IMR-90 (cell line): ENCODE results near the gene IWS1. TPM values are rescaled to one million over a fixed set of nuclear protein-coding genes. Genes with fewer than 3 reads are reported as not detected.

ENCODE experiments used
- ATAC-seq: fragments of 200-7000 bp; cut with Tn5 transposase; 2 replicates; pipeline ENCODE4 v1.9.1; 2020; ENCODE audit warnings: low read depth, mild to moderate bottlenecking, moderate library complexity
- BruUV-seq: library from RNA; stranded (reverse); fragments of 400-500 nt; replicated peaks from 2 replicates; lab custom pipeline; 2021; lab: Mats Ljungman, UMichigan
- CTCF ChIA-PET: fragments of 300-600 bp; formaldehyde crosslinking; extraction: SDS; loops from one replicate; lab custom pipeline; 2021; ENCODE audit warnings: antibody characterized with exemption; lab: Yijun Ruan, JAX
- POLR2A ChIA-PET: fragments of 300-600 bp; sonication (Branson Sonifier 250); formaldehyde crosslinking; loops from one replicate; lab custom pipeline; 2022; ENCODE audit warnings: antibody characterized with exemption; ENCODE audit not compliant: unreplicated experiment; lab: Charles Lee
- DNase-seq: peaks from one replicate; pipeline ENCODE4 v3.0.0; 2013
- H2AFZ ChIP-seq: replicated peaks from 2 replicates; pipeline ENCODE3; 2013; ENCODE audit warnings: low read length, mild to moderate bottlenecking; ENCODE audit not compliant: poor library complexity
- H2AK5ac ChIP-seq: 2 replicates; pipeline ENCODE4 v1.6.1; 2013; ENCODE audit warnings: low read depth, low read length, inconsistent platforms
- H2AK9ac ChIP-seq: replicated peaks from 2 replicates; pipeline ENCODE3; 2013; ENCODE audit warnings: mild to moderate bottlenecking, low read depth, low read length, moderate library complexity; ENCODE audit not compliant: poor library complexity
- H2BK120ac ChIP-seq: 2 replicates; pipeline ENCODE4 v1.6.1; 2013; ENCODE audit warnings: low read depth, low read length, inconsistent platforms
- H2BK15ac ChIP-seq: 3 replicates; pipeline ENCODE4 v1.6.1; 2013; ENCODE audit warnings: low read depth, low read length, inconsistent platforms
- H2BK20ac ChIP-seq: 2 replicates; pipeline ENCODE4 v1.6.1; 2013; ENCODE audit warnings: low read depth, mild to moderate bottlenecking, inconsistent platforms, low read length, moderate library complexity
- H2BK5ac ChIP-seq: 2 replicates; pipeline ENCODE4 v1.6.1; 2013; ENCODE audit warnings: mild to moderate bottlenecking, low read depth, low read length, inconsistent platforms; ENCODE audit not compliant: poor library complexity, severe bottlenecking
- H3K14ac ChIP-seq: replicated peaks from 2 replicates; pipeline ENCODE4 v1.6.1; 2013; ENCODE audit warnings: low read depth, low read length, inconsistent platforms
- H3K18ac ChIP-seq: 2 replicates; pipeline ENCODE4 v1.6.1; 2013; ENCODE audit warnings: low read depth, low read length, control low read depth
- H3K23ac ChIP-seq: 2 replicates; pipeline ENCODE4 v1.6.1; 2013; ENCODE audit warnings: low read depth, low read length, inconsistent platforms
- H3K27ac ChIP-seq: 2 replicates; pipeline ENCODE4 v1.5.1; 2013; ENCODE audit warnings: mild to moderate bottlenecking, control low read depth, low read length; ENCODE audit not compliant: insufficient read depth
- H3K27me3 ChIP-seq: 2 replicates; pipeline ENCODE4 v1.6.1; 2013; ENCODE audit warnings: low read length; ENCODE audit not compliant: control insufficient read depth, insufficient read depth
- H3K36me3 ChIP-seq: 2 replicates; pipeline ENCODE4 v1.6.1; 2013; ENCODE audit warnings: low read length, mixed read lengths; ENCODE audit not compliant: control insufficient read depth, insufficient read depth
- H3K4ac ChIP-seq: 2 replicates; pipeline ENCODE4 v1.6.1; 2013; ENCODE audit warnings: low read depth, low read length, inconsistent platforms
- H3K4me1 ChIP-seq: 2 replicates; pipeline ENCODE4 v1.6.1; 2013; ENCODE audit warnings: low read length, mixed read lengths; ENCODE audit not compliant: control insufficient read depth, insufficient read depth
- H3K4me2 ChIP-seq: 2 replicates; pipeline ENCODE4 v1.6.1; 2013; ENCODE audit warnings: low read depth, mild to moderate bottlenecking, control low read depth, low read length, moderate library complexity
- H3K4me3 ChIP-seq: 2 replicates; pipeline ENCODE4 v1.5.1; 2013; ENCODE audit warnings: low read depth, mild to moderate bottlenecking, control low read depth, low read length, moderate library complexity; ENCODE audit not compliant: insufficient read depth
- H3K56ac ChIP-seq: 2 replicates; pipeline ENCODE4 v1.6.1; 2013; ENCODE audit warnings: low read length, inconsistent platforms; ENCODE audit not compliant: insufficient read depth; ENCODE audit errors: extremely low read depth
- H3K79me1 ChIP-seq, 2 experiments: 2 replicates each; pipeline ENCODE4 v1.6.1; 2013; ENCODE audit warnings: low read length in 2 of 2, inconsistent platforms in 1 of 2, low read depth in 1 of 2
- H3K9ac ChIP-seq: 2 replicates; pipeline ENCODE4 v1.6.1; 2013; ENCODE audit warnings: low read depth, low read length, control low read depth
- H3K9me1 ChIP-seq: 2 replicates; pipeline ENCODE4 v1.6.1; 2013; ENCODE audit warnings: low read length, inconsistent platforms; ENCODE audit not compliant: insufficient read depth
- H3K9me3 ChIP-seq: 2 replicates; pipeline ENCODE4 v1.6.1; 2013; ENCODE audit warnings: low read length; ENCODE audit not compliant: control insufficient read depth, insufficient read depth
- H4K20me1 ChIP-seq: 2 replicates; pipeline ENCODE4 v1.6.1; 2013; ENCODE audit warnings: low read length, inconsistent platforms; ENCODE audit not compliant: insufficient read depth
- H4K5ac ChIP-seq: 2 replicates; pipeline ENCODE4 v1.6.1; 2013; ENCODE audit warnings: mild to moderate bottlenecking, low read depth, low read length, control low read depth
- H4K8ac ChIP-seq, 2 experiments: 2 replicates each; pipeline ENCODE4 v1.6.1; 2013; ENCODE audit warnings: low read depth in 2 of 2, low read length in 2 of 2, control low read depth in 1 of 2, inconsistent platforms in 1 of 2
- H4K91ac ChIP-seq: 2 replicates; pipeline ENCODE4 v1.6.1; 2013; ENCODE audit warnings: low read depth, low read length, inconsistent platforms; ENCODE audit not compliant: insufficient read depth
- BHLHE40 ChIP-seq: fragments of 150-350 bp; IDR thresholded peaks from 2 replicates; pipeline ENCODE4 v1.6.1; 2016; ENCODE audit warnings: mild to moderate bottlenecking, low read depth, low read length
- CEBPB ChIP-seq: IDR thresholded peaks from 2 replicates; pipeline ENCODE4 v1.6.1; 2012; ENCODE audit warnings: low read depth, low read length, improper control_type of control experiment
- CHD1 ChIP-seq: IDR thresholded peaks from 2 replicates; pipeline ENCODE4 v1.6.1; 2012; ENCODE audit warnings: low read depth, low read length, improper control_type of control experiment
- FOS ChIP-seq: fragments of 150-350 bp; IDR thresholded peaks from 2 replicates; pipeline ENCODE4 v1.6.1; 2016; ENCODE audit warnings: low read depth, low read length
- MAFK ChIP-seq: IDR thresholded peaks from 2 replicates; pipeline ENCODE4 v1.6.1; 2012; ENCODE audit warnings: low read depth, low read length, improper control_type of control experiment
- MAZ ChIP-seq: IDR thresholded peaks from 2 replicates; pipeline ENCODE4 v1.6.1; 2012; ENCODE audit warnings: low read depth, mild to moderate bottlenecking, low read length, improper control_type of control experiment, moderate library complexity, borderline replicate concordance
- MXI1 ChIP-seq: IDR thresholded peaks from 2 replicates; pipeline ENCODE4 v1.6.1; 2012; ENCODE audit warnings: low read depth, mild to moderate bottlenecking, low read length, moderate library complexity, borderline replicate concordance
- NFE2L2 ChIP-seq: fragments of 150-350 bp; IDR thresholded peaks from 2 replicates; pipeline ENCODE4 v1.6.1; 2016; ENCODE audit warnings: low read depth, mild to moderate bottlenecking, low read length
- POLR2A ChIP-seq: IDR thresholded peaks from 2 replicates; pipeline ENCODE4 v1.6.1; 2012; ENCODE audit warnings: mild to moderate bottlenecking, low read depth, low read length
- RAD21 ChIP-seq: IDR thresholded peaks from 2 replicates; pipeline ENCODE4 v1.6.1; 2012; ENCODE audit warnings: low read length, improper control_type of control experiment
- RCOR1 ChIP-seq: IDR thresholded peaks from 2 replicates; pipeline ENCODE4 v1.6.1; 2012; ENCODE audit warnings: mild to moderate bottlenecking, low read length, improper control_type of control experiment; ENCODE audit not compliant: insufficient replicate concordance
- RFX5 ChIP-seq: IDR thresholded peaks from 2 replicates; pipeline ENCODE4 v1.8.0; 2012; ENCODE audit warnings: low read depth, mild to moderate bottlenecking, low read length, moderate library complexity
- SMC3 ChIP-seq: fragments of 150-350 bp; IDR thresholded peaks from 2 replicates; pipeline ENCODE4 v1.6.1; 2016; ENCODE audit warnings: low read depth, mild to moderate bottlenecking, antibody characterized with exemption, low read length, moderate library complexity
- WGBS, 2 experiments: methylation state at CpG; one replicate each; pipeline versions ENCODE4 v1.1.5 to v1.1.7; 2013; ENCODE audit warnings: missing lambda C conversion rate in 2 of 2; ENCODE audit not compliant: insufficient read length in 1 of 2; ENCODE audit errors: extremely low coverage in 2 of 2; 5-methylcytosine and 5-hydroxymethylcytosine counted together
- dilution Hi-C: fragments of 300-500 bp; cut with HindIII; formaldehyde crosslinking; loops from one replicate; pipeline ENCODE4 v1.14.3; 2018; ENCODE audit warnings: low sequenced_read_pairs; ENCODE audit not compliant: unreplicated experiment
- in situ Hi-C: fragments of 300-500 bp; cut with MboI; formaldehyde crosslinking; loops from 3 replicates; pipeline ENCODE4 v1.14.3; 2019; ENCODE audit warnings: low sequenced_read_pairs, inconsistent platforms, mixed read lengths
- intact Hi-C: fragments of 100-400 bp; cut with micrococcal nuclease; formaldehyde crosslinking; loops from 2 replicates; pipeline ENCODE4 v1.10.0; 2022
- polyA plus RNA-seq, 3 experiments: library from polyadenylated mRNA; depleted of rRNA; stranded (reverse); fragments of >200 nt; gene quantifications; 2 replicates each; pipeline ENCODE4 v1.2.3, GENCODE V29; 2012; ENCODE audit warnings: low replicate concordance in 1 of 3
- total RNA-seq: library from RNA; depleted of rRNA; stranded (reverse); fragments of >200 nt; gene quantifications from 2 replicates; pipeline ENCODE4 v1.2.3, GENCODE V29; 2012
- TF ChIP-seq, protein P1 (sequence below): conservative IDR thresholded peaks from 2 replicates; pipeline ENCODE4 v1.5.1; 2012; ENCODE audit warnings: mild to moderate bottlenecking, low read depth, low read length, improper control_type of control experiment
- TF ChIP-seq, protein P2 (sequence below): fragments of 150-350 bp; IDR thresholded peaks from 2 replicates; pipeline ENCODE4 v1.6.1; 2017; ENCODE audit warnings: mild to moderate bottlenecking, antibody characterized with exemption, low read length, low read depth
- TF ChIP-seq, protein P3 (sequence below): fragments of 150-350 bp; IDR thresholded peaks from 2 replicates; pipeline ENCODE4 v1.6.1; 2016; ENCODE audit warnings: low read depth, mild to moderate bottlenecking, low read length, moderate library complexity, borderline replicate concordance

Gene IWS1
- total and polyA plus RNA-seq, 2 of the 4 experiments (the other 2 are of a cell fraction) = 31.5 to 52.5 TPM

DNA sequence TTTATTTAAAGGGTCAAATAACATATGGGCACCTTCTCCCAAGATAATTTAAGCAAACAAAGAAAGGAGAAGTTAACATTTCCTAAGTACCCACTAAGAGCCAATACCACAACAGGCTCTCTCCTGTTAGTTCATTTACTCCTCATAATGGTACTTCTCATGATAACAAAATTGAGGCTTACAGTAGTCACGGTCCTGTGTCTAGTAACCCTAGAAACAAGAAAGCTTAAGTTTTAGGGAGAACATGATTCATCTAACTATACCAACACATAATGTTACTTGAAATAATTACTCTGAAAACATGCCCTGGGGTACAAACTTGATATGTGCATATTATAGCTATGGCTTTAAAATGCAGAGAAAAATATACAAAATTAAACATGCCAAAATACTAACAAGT, 19.8 kb downstream of the IWS1 start:
- Histone ChIP-seq H3K18ac (no peak overlapping the region), H3K4me2 (no peak overlapping the region), H2AK9ac (no peak overlapping the region), H3K9me3 (no peaks in the 10 kb centered on the region), H2BK120ac (no peak overlapping the region), H3K23ac (no peak overlapping the region), H2BK15ac (no peak overlapping the region), H3K14ac (no peak overlapping the region), H4K20me1 (peaks cover 47% of the 10 kb centered on the region), H3K4me1 (peaks cover 12% of the 10 kb centered on the region), H3K4me3 (no peak overlapping the region), H3K9me1 (peaks cover 16% of the 10 kb centered on the region), H3K9ac (no peak overlapping the region), H2AK5ac (no peak overlapping the region), H4K5ac (no peak overlapping the region), H4K91ac (no peak overlapping the region), H2BK5ac (no peak overlapping the region), H2AFZ (no peak overlapping the region), H3K36me3 (peaks cover 20% of the 10 kb centered on the region), H2BK20ac (no peak overlapping the region), H3K4ac (no peak overlapping the region; the same call in 1 of the 2 replicates), H3K56ac (no peak overlapping the region), H4K8ac (no peak overlapping the region), H3K27ac (no peak overlapping the region), H3K79me1 (peaks cover 16 to 60% of the 10 kb centered on the region in 2 experiments), H3K27me3 (no peaks in the 10 kb centered on the region)
- no peak for TF ChIP-seq RAD21
- no peak for TF ChIP-seq MAFK
- no peak for TF ChIP-seq SMC3
- no peak for TF ChIP-seq MXI1
- no peak for TF ChIP-seq RCOR1
- TF ChIP-seq FOS = no peak
- TF ChIP-seq, protein P1, sequence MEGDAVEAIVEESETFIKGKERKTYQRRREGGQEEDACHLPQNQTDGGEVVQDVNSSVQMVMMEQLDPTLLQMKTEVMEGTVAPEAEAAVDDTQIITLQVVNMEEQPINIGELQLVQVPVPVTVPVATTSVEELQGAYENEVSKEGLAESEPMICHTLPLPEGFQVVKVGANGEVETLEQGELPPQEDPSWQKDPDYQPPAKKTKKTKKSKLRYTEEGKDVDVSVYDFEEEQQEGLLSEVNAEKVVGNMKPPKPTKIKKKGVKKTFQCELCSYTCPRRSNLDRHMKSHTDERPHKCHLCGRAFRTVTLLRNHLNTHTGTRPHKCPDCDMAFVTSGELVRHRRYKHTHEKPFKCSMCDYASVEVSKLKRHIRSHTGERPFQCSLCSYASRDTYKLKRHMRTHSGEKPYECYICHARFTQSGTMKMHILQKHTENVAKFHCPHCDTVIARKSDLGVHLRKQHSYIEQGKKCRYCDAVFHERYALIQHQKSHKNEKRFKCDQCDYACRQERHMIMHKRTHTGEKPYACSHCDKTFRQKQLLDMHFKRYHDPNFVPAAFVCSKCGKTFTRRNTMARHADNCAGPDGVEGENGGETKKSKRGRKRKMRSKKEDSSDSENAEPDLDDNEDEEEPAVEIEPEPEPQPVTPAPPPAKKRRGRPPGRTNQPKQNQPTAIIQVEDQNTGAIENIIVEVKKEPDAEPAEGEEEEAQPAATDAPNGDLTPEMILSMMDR = no peak
- TF ChIP-seq, protein P2, sequence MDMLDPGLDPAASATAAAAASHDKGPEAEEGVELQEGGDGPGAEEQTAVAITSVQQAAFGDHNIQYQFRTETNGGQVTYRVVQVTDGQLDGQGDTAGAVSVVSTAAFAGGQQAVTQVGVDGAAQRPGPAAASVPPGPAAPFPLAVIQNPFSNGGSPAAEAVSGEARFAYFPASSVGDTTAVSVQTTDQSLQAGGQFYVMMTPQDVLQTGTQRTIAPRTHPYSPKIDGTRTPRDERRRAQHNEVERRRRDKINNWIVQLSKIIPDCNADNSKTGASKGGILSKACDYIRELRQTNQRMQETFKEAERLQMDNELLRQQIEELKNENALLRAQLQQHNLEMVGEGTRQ = no peak
- no peak for TF ChIP-seq MAZ
- TF ChIP-seq RFX5 = no peak
- no peak for TF ChIP-seq BHLHE40
- TF ChIP-seq CHD1 = no peak
- TF ChIP-seq NFE2L2 = no peak
- TF ChIP-seq POLR2A = no peak
- TF ChIP-seq CEBPB = no peak
- TF ChIP-seq, protein P3, sequence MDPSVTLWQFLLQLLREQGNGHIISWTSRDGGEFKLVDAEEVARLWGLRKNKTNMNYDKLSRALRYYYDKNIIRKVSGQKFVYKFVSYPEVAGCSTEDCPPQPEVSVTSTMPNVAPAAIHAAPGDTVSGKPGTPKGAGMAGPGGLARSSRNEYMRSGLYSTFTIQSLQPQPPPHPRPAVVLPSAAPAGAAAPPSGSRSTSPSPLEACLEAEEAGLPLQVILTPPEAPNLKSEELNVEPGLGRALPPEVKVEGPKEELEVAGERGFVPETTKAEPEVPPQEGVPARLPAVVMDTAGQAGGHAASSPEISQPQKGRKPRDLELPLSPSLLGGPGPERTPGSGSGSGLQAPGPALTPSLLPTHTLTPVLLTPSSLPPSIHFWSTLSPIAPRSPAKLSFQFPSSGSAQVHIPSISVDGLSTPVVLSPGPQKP = no peak
- in situ Hi-C loops (no loop called here), dilution Hi-C loops (no loop called here), intact Hi-C loops (no loop called here)
- ATAC-seq (no peak), DNase-seq (no peak)
- no CpG with 5 or more reads among the region's 1 CpG for WGBS, 2 experiments
- CTCF ChIA-PET = interaction anchor here (0.7 kb wide), 1 partner anchor 9 kb away, joined by 3 read pairs; no protein-coding TSS in a partner anchor
- POLR2A ChIA-PET = no interaction called here
- BruUV-seq = no TSS peak
